GM12874 (cell line): ENCODE measurements around the gene SEMA4C.

Source experiments
- TF ChIP-seq, protein P1 (sequence below): IDR thresholded peaks from 2 replicates; pipeline ENCODE4 v1.5.1; 2011; ENCODE audit warnings: low read depth, mild to moderate bottlenecking, control low read depth, low read length, moderate library complexity; ENCODE audit not compliant: insufficient read depth

The SEMA4C gene

DNA sequence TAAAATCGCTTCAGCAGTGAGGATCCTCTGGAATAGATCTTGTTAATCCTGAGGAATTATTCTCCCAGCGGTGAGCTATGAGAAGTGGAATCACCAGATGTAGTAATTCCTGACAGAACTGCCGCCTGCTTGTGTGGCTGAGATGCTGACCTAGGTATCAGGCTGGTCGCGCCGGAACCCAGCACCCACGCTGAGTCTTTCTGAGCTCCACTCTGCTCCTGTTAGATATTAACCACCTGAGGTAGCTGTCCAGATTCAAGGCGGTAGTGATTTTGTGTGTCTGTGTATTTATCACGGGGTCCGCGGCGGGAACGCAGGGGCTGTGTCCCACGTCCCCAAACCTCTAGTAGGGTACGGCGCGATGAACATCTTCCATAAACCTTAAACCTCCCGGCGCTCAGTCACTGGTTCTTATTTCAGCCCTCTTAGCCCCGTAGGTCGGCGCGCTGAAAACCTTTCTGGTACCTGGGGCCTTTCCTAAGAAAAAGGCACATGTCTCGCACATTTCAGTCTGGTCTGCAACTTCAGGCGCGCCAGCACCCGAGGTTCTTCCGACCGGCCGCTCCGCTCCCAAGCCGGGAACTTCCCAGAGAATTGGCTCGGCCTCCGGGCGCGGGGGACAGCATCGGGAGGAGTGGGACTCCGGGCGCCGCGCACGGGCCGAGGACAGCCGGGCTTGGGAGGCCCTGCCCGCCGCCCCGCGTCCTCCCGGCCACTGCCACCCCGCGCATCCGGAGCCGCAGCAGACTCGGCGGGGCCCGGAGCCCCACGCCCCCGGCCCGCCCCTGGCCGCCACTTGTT lies 54.4 kb downstream of the SEMA4C start:
- TF ChIP-seq, protein P1, sequence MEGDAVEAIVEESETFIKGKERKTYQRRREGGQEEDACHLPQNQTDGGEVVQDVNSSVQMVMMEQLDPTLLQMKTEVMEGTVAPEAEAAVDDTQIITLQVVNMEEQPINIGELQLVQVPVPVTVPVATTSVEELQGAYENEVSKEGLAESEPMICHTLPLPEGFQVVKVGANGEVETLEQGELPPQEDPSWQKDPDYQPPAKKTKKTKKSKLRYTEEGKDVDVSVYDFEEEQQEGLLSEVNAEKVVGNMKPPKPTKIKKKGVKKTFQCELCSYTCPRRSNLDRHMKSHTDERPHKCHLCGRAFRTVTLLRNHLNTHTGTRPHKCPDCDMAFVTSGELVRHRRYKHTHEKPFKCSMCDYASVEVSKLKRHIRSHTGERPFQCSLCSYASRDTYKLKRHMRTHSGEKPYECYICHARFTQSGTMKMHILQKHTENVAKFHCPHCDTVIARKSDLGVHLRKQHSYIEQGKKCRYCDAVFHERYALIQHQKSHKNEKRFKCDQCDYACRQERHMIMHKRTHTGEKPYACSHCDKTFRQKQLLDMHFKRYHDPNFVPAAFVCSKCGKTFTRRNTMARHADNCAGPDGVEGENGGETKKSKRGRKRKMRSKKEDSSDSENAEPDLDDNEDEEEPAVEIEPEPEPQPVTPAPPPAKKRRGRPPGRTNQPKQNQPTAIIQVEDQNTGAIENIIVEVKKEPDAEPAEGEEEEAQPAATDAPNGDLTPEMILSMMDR = no peak

DNA sequence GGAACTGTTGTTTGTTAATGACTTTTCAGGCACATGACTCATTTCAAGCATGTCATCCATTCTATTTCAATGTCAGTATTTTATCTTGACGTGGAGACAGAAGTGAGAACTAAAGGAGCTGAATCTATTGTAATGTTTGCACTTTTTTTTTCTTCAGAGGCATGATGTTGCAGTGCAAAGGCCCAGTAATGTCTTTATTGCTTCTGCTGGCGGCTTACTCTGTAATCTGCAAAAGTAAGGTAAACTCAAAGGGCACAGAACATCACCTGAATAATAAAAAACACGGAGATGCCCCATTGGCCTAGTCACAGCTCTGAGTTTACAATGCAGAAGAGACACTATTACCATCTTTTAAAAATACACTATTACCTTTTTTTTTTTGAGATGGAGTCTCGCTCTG lies 56.2 kb downstream of the SEMA4C start:
- TF ChIP-seq, protein P1 = no peak

GRCh38 chr2:96811917-96812316 lies 58.0 kb downstream of the SEMA4C start:
- TF ChIP-seq, protein P1 = no peak

DNA sequence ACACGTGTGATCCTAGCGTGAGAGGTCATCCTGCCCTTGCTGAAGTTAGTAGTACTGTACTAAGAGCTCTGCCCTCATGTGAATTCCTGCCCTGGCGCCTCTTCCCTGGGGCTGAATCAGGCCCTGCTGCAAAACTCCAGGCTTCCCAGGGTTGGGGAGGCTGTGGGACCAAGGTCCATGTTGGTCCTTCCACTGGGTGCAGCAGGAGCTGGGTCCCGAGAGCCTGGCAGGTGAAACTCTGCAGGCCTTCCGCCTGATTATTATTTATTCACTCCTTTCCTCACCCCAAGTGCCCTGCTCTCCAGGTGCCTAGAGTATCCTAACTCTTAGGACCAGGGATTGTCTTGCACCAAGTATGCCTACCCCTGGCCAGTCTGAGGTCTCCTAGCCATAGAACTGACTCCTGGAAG lies 59.1 kb downstream of the SEMA4C start:
- TF ChIP-seq, protein P1 = no peak

GRCh38 chr2:96809951-96810782 lies 59.7 kb downstream of the SEMA4C start:
- TF ChIP-seq, protein P1 = no peak
